ENCODE results near the gene PXN.

The PXN gene

DNA sequence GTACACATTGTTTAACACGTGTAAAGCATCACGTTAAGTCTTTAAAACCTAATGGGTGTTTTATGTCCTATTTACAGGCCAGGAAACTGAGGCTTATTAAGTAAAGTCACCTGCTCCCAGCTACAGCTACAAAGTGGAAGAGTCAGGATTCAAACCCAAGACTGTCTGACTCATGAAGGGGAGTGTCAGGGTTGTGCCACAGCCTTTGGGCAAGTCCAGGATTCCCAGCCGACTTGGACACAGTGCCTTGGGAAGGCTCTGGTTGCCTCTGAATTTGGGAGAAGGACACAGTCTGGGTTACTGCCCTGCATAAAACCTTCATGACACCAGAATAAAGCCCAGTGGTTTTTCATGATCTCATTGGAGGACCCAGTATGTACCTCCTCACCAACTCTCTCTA, 18.9 kb upstream of the PXN start:
- Histone ChIP-seq H3K9me3 (peaks cover 2% of the 10 kb centered on the region), H3K36me3 (no peaks in the 10 kb centered on the region), H3K27ac (no peak overlapping the region), H3K4me3 (no peak overlapping the region), H4K20me1 (no peaks in the 10 kb centered on the region), H3K9ac (no peak overlapping the region), H3K27me3 (no peaks in the 10 kb centered on the region), H3K4me2 (no peak overlapping the region), H3K4me1 (peaks cover 27% of the 10 kb centered on the region)
- no peak for TF ChIP-seq Cebpa-rat (IDR thresholded peaks at IDR 0.05)

DNA sequence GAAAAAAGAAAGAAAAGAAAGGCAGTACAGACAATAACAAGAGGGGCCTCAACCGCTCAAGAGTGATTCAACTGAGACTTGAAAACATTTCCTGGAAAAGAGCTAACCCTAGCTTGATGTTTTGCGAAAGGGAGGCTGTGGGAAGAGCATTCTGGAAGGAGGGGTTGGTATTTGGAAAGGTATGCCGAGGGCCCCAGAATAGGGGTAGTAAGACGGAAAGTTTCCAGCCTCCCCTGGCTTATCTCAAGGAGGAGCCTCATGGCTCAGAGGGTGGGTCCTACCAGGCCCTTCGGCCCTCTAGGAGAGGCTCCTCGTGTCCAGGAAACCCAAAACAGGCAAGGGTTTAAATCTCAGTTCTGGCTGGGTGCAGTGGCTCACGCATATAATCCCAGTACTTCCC, 17.8 kb upstream of the PXN start:
- H3K4me2 ChIP-seq, result no peak overlapping the region
- H3K27me3 ChIP-seq, result no peaks in the 10 kb centered on the region
- peaks cover 11% of the 10 kb centered on the region for H3K9me3 ChIP-seq
- H3K4me3 ChIP-seq, result no peak overlapping the region
- TF ChIP-seq Cebpa-rat (IDR thresholded peaks at IDR 0.05), result no peak
- H3K36me3 ChIP-seq, result no peaks in the 10 kb centered on the region
- no peaks in the 10 kb centered on the region for H4K20me1 ChIP-seq
- no peak overlapping the region for H3K9ac ChIP-seq
- peaks cover 24% of the 10 kb centered on the region for H3K4me1 ChIP-seq
- H3K27ac ChIP-seq, result no peak overlapping the region

DNA sequence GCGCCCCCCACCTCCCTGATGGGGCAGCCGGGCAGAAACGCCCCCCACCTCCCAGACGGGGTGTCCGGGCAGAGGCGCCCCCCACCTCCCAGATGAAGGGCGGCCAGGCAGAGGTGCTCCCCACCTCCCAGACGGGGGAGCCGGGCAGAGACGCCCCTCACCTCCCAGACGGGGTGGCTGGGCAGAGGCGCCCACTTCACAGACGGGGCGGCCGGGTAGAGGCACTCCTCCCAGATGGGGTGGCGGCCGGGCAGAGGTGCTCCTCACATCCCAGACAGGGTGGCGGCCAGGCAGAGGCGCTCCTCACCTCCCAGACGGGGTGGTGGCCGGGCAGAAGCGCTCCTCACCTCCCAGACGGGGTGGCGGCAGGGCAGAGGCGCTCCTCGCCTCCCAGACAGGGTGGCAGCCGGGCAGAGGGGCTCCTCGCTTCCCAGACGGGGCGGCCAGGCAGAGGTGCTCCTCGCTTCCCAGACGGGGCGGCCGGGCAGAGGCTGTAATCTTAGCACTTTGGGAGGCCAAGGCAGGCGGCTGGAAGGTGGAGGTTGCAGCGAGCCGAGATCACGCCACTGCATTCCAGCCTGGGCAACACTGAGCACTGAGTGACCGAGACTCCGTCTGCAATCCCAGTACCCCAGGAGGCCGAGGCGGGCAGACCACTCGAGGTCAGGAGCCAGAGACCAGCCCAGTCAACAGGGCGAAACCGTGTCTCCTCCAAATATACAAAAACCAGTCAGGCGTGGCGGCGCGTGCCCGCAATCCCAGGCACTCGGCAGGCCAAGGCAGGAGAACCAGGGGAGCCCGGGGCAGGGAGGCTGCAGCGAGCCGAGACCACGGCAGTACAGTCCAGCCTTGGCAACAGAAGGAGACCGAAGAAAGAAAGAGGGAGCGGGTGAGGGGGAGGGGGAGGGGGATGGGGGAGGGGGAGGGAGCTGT, 12.9 kb upstream of the PXN start:
- H3K9ac ChIP-seq, result no peak overlapping the region
- H4K20me1 ChIP-seq, result no peaks in the 10 kb centered on the region
- H3K9me3 ChIP-seq, result peaks cover 18% of the 10 kb centered on the region
- H3K4me1 ChIP-seq, result no peaks in the 10 kb centered on the region
- H3K27ac ChIP-seq, result no peak overlapping the region
- TF ChIP-seq Cebpa-rat (IDR thresholded peaks at IDR 0.05), result no peak
- H3K36me3 ChIP-seq, result no peaks in the 10 kb centered on the region
- no peak overlapping the region for H3K4me2 ChIP-seq
- H3K4me3 ChIP-seq, result no peak overlapping the region
- H3K27me3 ChIP-seq, result no peaks in the 10 kb centered on the region

DNA sequence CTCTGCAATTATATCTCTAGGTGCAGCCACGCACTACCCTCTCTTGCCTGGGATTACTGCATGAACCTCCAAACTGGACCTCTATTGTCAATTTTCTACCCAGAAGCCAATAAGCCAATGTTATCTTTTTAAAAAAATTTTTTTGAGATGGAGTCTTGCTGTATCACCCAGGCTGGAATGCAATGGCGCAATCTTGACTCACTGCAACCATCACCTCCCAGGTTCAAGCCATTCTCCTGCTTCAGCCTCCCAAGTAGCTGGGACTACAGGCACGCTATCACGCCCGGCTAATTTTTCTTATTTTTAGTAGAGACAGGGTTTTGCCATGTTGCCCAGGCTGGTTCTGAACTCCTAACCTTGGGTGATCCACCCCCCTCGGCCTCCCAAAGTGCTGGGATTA, 11.2 kb upstream of the PXN start:
- Histone ChIP-seq H3K9me3 (peaks cover 18% of the 10 kb centered on the region), H3K9ac (no peak overlapping the region), H3K4me1 (no peaks in the 10 kb centered on the region), H3K27me3 (no peaks in the 10 kb centered on the region), H3K4me2 (no peak overlapping the region), H4K20me1 (no peaks in the 10 kb centered on the region), H3K27ac (no peak overlapping the region), H3K4me3 (no peak overlapping the region), H3K36me3 (no peaks in the 10 kb centered on the region)
- 0 out of 2 replicates have a peak, but pooled peaks have one; percentile 8 for TF ChIP-seq Cebpa-rat (IDR thresholded peaks at IDR 0.05)

- Histone ChIP-seq H3K27ac (no peak overlapping the region), H3K9me3 (no peaks in the 10 kb centered on the region), H3K27me3 (peaks cover 7% of the 10 kb centered on the region; the same call in 1 of the 2 replicates), H3K4me1 (peaks cover 31% of the 10 kb centered on the region), H3K9ac (no peak overlapping the region), H3K4me2 (no peak overlapping the region), H3K4me3 (no peak overlapping the region), H4K20me1 (peaks cover 20% of the 10 kb centered on the region), H3K36me3 (no peaks in the 10 kb centered on the region)
- TF ChIP-seq Cebpa-rat (IDR thresholded peaks at IDR 0.05), result no peak
Measured at GRCh38 chr12:120267736-120268135, 2.2 kb upstream of the PXN start.

DNA sequence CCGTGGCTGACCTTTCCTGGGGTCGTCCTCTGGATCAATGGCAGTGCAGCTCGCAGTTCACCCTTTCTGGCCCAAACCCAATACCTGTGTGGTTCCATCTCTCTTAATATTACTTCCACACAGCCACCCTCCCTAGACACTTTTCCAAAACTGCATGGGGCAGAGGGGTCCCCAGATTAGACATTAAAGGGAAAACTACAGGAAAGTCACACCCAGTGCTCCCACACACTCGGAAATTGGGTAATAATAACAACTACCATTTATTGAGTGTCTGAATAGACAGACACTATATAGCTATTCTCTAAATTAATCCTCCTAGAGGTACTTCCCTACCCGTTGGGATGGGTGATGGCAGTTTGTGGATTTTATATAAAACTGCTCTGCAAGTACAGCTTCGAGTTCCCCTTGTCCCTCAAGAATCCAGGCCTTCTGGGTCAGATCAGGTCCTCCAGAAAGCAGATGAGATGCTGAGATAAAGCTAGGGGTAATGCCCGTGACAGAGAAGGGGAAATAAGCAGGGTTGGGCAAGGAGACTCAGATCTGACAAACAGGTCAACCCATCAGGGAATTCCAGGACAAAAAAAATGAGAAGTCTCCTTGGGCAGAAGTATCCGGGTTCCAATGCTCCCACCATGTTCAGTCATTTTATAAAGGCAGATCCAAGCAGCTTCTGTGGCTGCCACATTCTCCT, 795 bp upstream of the PXN start:
- no peak overlapping the region for H3K4me3 ChIP-seq

GRCh38 chr12:120264904-120265472, 542 bp downstream of the PXN start:
- Histone ChIP-seq H4K20me1 (peaks cover 47% of the 10 kb centered on the region), H3K27ac (peak overlapping the region; percentile 87), H3K27me3 (peaks cover 7% of the 10 kb centered on the region; the same call in 1 of the 2 replicates), H3K9me3 (no peaks in the 10 kb centered on the region), H3K36me3 (no peaks in the 10 kb centered on the region), H3K4me3 (peak overlapping the region; percentile 91), H3K4me2 (peak overlapping the region; percentile 93), H3K4me1 (peaks cover 43% of the 10 kb centered on the region), H3K9ac (peak overlapping the region; percentile 92)
- TF ChIP-seq Cebpa-rat (IDR thresholded peaks at IDR 0.05), result no peak

More for the DNA sequence above, 795 bp upstream of the PXN start:
- Histone ChIP-seq H3K27ac (no peak overlapping the region), H3K4me2 (no peak overlapping the region), H3K4me1 (peaks cover 43% of the 10 kb centered on the region), H3K36me3 (no peaks in the 10 kb centered on the region), H3K27me3 (peaks cover 7% of the 10 kb centered on the region; the same call in 1 of the 2 replicates), H3K9ac (no peak overlapping the region), H3K9me3 (no peaks in the 10 kb centered on the region), H4K20me1 (peaks cover 34% of the 10 kb centered on the region)
- no peak for TF ChIP-seq Cebpa-rat (IDR thresholded peaks at IDR 0.05)

DNA sequence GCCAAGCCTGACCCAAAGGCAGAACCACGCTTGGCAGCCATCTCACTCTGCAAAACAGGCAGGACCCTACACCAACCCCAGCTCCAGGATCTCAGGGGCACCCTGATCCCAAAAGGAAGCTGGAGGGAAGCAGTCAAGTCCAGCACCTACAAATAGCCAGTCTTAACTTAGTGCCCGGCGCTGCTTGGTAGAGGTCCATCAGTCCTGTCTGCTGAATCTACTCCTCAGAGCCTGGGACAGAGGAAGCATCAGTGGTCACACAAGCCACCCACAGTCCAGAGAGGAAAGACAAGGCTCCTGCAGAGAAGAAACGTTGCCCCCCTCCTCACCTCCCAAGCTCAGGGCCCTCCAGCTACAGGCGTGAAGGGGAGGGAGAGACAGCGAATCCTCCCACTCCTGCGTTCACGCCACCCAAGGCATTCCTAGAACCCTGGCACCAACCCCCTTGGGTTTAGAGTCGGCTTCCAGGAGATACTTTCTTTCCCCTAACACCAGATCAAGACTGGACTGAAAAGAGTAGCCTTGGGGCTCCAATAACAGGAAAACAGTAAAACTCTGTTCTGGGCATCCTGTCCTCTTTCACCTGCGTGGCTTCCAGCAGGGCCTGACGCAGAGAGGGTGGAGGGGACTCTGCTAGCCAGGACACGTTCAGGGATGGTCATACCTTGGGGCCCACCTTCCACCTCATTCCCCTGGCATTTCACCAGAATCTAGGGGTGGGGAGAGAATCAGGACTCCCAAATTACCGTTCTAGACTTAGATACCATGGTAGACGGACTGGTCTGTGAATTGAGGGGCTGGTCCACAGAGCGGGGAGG, 1.2 kb downstream of the PXN start:
- H3K4me2 ChIP-seq, result peak overlapping the region; percentile 93
- peaks cover 7% of the 10 kb centered on the region; the same call in 1 of the 2 replicates for H3K27me3 ChIP-seq
- no peaks in the 10 kb centered on the region for H3K9me3 ChIP-seq
- no peak overlapping the region for H3K27ac ChIP-seq
- H3K4me1 ChIP-seq, result peaks cover 48% of the 10 kb centered on the region
- H3K9ac ChIP-seq, result peak overlapping the region; percentile 92
- peak overlapping the region; percentile 91 for H3K4me3 ChIP-seq
- peaks cover 54% of the 10 kb centered on the region for H4K20me1 ChIP-seq
- H3K36me3 ChIP-seq, result no peaks in the 10 kb centered on the region
- TF ChIP-seq Cebpa-rat (IDR thresholded peaks at IDR 0.05), result no peak

GRCh38 chr12:120263748-120264085, 1.8 kb downstream of the PXN start:
- H4K20me1 ChIP-seq, result peaks cover 58% of the 10 kb centered on the region
- peak overlapping the region; percentile 15; the same call in 1 of the 2 replicates for H3K9ac ChIP-seq

More at GRCh38 chr12:120263748-120264085, 1.8 kb downstream of the PXN start:
- peaks cover 49% of the 10 kb centered on the region for H3K4me1 ChIP-seq
- no peak for TF ChIP-seq Cebpa-rat (IDR thresholded peaks at IDR 0.05)
- no peaks in the 10 kb centered on the region for H3K36me3 ChIP-seq
- peaks cover 7% of the 10 kb centered on the region; the same call in 1 of the 2 replicates for H3K27me3 ChIP-seq
- no peaks in the 10 kb centered on the region for H3K9me3 ChIP-seq
- peak overlapping the region; percentile 93 for H3K4me2 ChIP-seq
- no peak overlapping the region for H3K4me3 ChIP-seq
- H3K27ac ChIP-seq, result no peak overlapping the region
